WTC11 (cell line): ENCODE results near the gene IPO8. TPM values are rescaled to one million over a fixed set of nuclear protein-coding genes. Genes with fewer than 3 reads are reported as not detected.
"Not testable (repeated sequence)": the region's sequence is repeated elsewhere in the genome, so short reads cannot be mapped to it uniquely, and the experiment has no call there.

ENCODE experiments used
- ATAC-seq: fragments of 200-7000 bp; cut with Tn5 transposase; 2 replicates; pipeline ENCODE4 v1.10.0; 2021; ENCODE audit warnings: mild to moderate bottlenecking, moderate library complexity
- CTCF ChIA-PET: fragments of 300-600 bp; sonication (Branson Sonifier 250); formaldehyde crosslinking; loops from one replicate; lab custom pipeline; 2021; ENCODE audit warnings: antibody characterized with exemption; lab: Charles Lee
- POLR2A ChIA-PET: fragments of 350-600 bp; sonication (Branson Sonifier 250); formaldehyde crosslinking; loops from one replicate; lab custom pipeline; 2021; ENCODE audit warnings: antibody characterized with exemption; lab: Charles Lee
- DNase-seq: peaks from one replicate; pipeline ENCODE4 v3.0.0; 2021; ENCODE audit warnings: low spot score
- H3K27ac Mint-ChIP-seq: 2 replicates; pipeline ENCODE4 v1.8.0; 2021; ENCODE audit warnings: mixed read lengths
- H3K27me3 Mint-ChIP-seq: 2 replicates; pipeline ENCODE4 v1.8.0; 2021; ENCODE audit warnings: low read depth, mild to moderate bottlenecking, moderate library complexity, mixed read lengths
- H3K36me3 Mint-ChIP-seq: 2 replicates; pipeline ENCODE4 v1.8.0; 2021; ENCODE audit warnings: mixed read lengths
- H3K4me1 Mint-ChIP-seq: 2 replicates; pipeline ENCODE4 v1.8.0; 2022; ENCODE audit warnings: mixed read lengths
- H3K4me3 Mint-ChIP-seq: 2 replicates; pipeline ENCODE4 v1.8.0; 2021; ENCODE audit warnings: mild to moderate bottlenecking, moderate library complexity, mixed read lengths
- H3K9me3 Mint-ChIP-seq: 2 replicates; pipeline ENCODE4 v1.8.0; 2021; ENCODE audit warnings: mixed read lengths
- CREB1 ChIP-seq: sonication (generic); formaldehyde crosslinking; IDR thresholded peaks from 2 replicates; pipeline ENCODE4 v1.8.0; 2023; ENCODE audit warnings: mild to moderate bottlenecking, missing genetic modification reagents
- ELF4 ChIP-seq: sonication (generic); formaldehyde crosslinking; IDR thresholded peaks from 2 replicates; pipeline ENCODE4 v1.8.1; 2022; ENCODE audit warnings: low read depth, mild to moderate bottlenecking, moderate library complexity, missing genetic modification reagents
- ESRRA ChIP-seq: sonication (generic); formaldehyde crosslinking; IDR thresholded peaks from 2 replicates; pipeline ENCODE4 v1.8.1; 2022; ENCODE audit warnings: mild to moderate bottlenecking, missing genetic modification reagents, borderline replicate concordance
- ETV6 ChIP-seq: sonication (generic); formaldehyde crosslinking; IDR thresholded peaks from 2 replicates; pipeline ENCODE4 v1.8.1; 2022; ENCODE audit warnings: mild to moderate bottlenecking, missing genetic modification reagents
- FOXJ3 ChIP-seq: sonication (generic); formaldehyde crosslinking; IDR thresholded peaks from 2 replicates; pipeline ENCODE4 v1.9.0; 2021; ENCODE audit warnings: missing genetic modification reagents, mild to moderate bottlenecking, borderline replicate concordance
- FOXK1 ChIP-seq: sonication (generic); formaldehyde crosslinking; IDR thresholded peaks from 2 replicates; pipeline ENCODE4 v1.8.0; 2022; ENCODE audit warnings: mild to moderate bottlenecking, moderate library complexity, missing genetic modification reagents
- FOXP1 ChIP-seq: sonication (generic); formaldehyde crosslinking; IDR thresholded peaks from 2 replicates; pipeline ENCODE4 v1.8.0; 2022; ENCODE audit warnings: missing genetic modification reagents, mild to moderate bottlenecking, moderate library complexity, borderline replicate concordance
- GRHL2 ChIP-seq: fragments of 250-450 bp; sonication (Bioruptor Pico); IDR thresholded peaks from 2 replicates; pipeline ENCODE4 v1.8.0; 2022; ENCODE audit warnings: mild to moderate bottlenecking, moderate library complexity; ENCODE audit not compliant: insufficient replicate concordance, severe bottlenecking
- IRF2 ChIP-seq: sonication (generic); formaldehyde crosslinking; IDR thresholded peaks from 2 replicates; pipeline ENCODE4 v1.8.0; 2022; ENCODE audit warnings: low read depth, missing genetic modification reagents, borderline replicate concordance
- JAZF1 ChIP-seq: fragments of 250-450 bp; sonication (Bioruptor Pico); IDR thresholded peaks from 2 replicates; pipeline ENCODE4 v1.9.0; 2021; ENCODE audit warnings: moderate library complexity, mild to moderate bottlenecking, inconsistent platforms
- NFE2L1 ChIP-seq: sonication (generic); formaldehyde crosslinking; IDR thresholded peaks from 2 replicates; pipeline ENCODE4 v1.8.1; 2023; ENCODE audit warnings: missing genetic modification reagents
- NR2C2 ChIP-seq: sonication (generic); formaldehyde crosslinking; IDR thresholded peaks from 2 replicates; pipeline ENCODE4 v1.8.0; 2022; ENCODE audit warnings: mild to moderate bottlenecking, missing genetic modification reagents
- PRRX2 ChIP-seq: fragments of 250-450 bp; sonication (Bioruptor Pico); IDR thresholded peaks from 2 replicates; pipeline ENCODE4 v1.8.0; 2021; ENCODE audit warnings: mild to moderate bottlenecking
- TP53 ChIP-seq: sonication (generic); formaldehyde crosslinking; IDR thresholded peaks from 2 replicates; pipeline ENCODE4 v1.8.1; 2023; ENCODE audit warnings: mild to moderate bottlenecking, missing genetic modification reagents
- ZNF317 ChIP-seq: sonication (generic); formaldehyde crosslinking; IDR thresholded peaks from 2 replicates; pipeline ENCODE4 v1.8.1; 2023; ENCODE audit warnings: low read depth, mild to moderate bottlenecking, moderate library complexity, missing genetic modification reagents, borderline replicate concordance
- total RNA-seq: library from RNA; stranded (reverse); gene quantifications from 3 replicates; pipeline ENCODE4 v1.2.3, GENCODE V29; 2021
- TF ChIP-seq, protein P1 (sequence below): sonication (generic); formaldehyde crosslinking; IDR thresholded peaks from 2 replicates; pipeline ENCODE4 v1.8.0; 2022; ENCODE audit warnings: mild to moderate bottlenecking, missing genetic modification reagents
- TF ChIP-seq, protein P2 (sequence below): sonication (generic); formaldehyde crosslinking; IDR thresholded peaks from 2 replicates; pipeline ENCODE4 v1.8.0; 2022; ENCODE audit warnings: mild to moderate bottlenecking, missing genetic modification reagents
- TF ChIP-seq, protein P3 (sequence below): sonication (generic); formaldehyde crosslinking; IDR thresholded peaks from 2 replicates; pipeline ENCODE4 v1.8.1; 2023; ENCODE audit warnings: mild to moderate bottlenecking, missing genetic modification reagents
- TF ChIP-seq, protein P4 (sequence below): sonication (generic); formaldehyde crosslinking; IDR thresholded peaks from 2 replicates; pipeline ENCODE4 v1.8.0; 2023; ENCODE audit warnings: missing genetic modification reagents, mild to moderate bottlenecking, borderline replicate concordance
- TF ChIP-seq, protein P5 (sequence below): sonication (generic); formaldehyde crosslinking; IDR thresholded peaks from 2 replicates; pipeline ENCODE4 v1.8.1; 2022; ENCODE audit warnings: low read depth, mild to moderate bottlenecking, moderate library complexity, missing genetic modification reagents, borderline replicate concordance
- TF ChIP-seq, protein P6 (sequence below): fragments of 250-450 bp; sonication (Bioruptor Pico); IDR thresholded peaks from 2 replicates; pipeline ENCODE4 v1.9.0; 2021; ENCODE audit warnings: moderate library complexity, mild to moderate bottlenecking, inconsistent platforms, borderline replicate concordance

IPO8 gene
- total RNA-seq, 1 experiment from 2014 or later, result 44.8 TPM

DNA sequence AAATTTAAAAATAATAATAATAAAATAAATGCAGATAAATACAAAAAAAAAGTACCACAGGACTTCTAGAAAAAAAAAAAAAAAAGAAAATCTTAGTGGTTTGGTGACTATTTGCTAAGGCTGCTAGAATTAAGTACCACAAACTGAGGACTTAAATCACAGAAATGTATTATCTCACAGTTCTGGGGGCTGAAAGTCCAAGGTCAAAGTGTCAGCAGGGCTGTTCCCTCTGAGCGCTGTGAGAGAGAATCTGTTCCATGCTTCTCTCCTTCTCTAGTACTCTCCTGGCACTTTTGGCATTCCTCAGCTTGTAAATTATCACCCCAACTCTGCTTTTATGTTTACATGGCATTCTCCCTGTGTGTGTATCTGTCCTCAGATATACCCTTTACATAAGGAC, 101.2 kb downstream of the IPO8 start:
- DNase-seq (no peak), ATAC-seq (no peak)
- Mint-ChIP-seq H3K4me3 (no peak overlapping the region), H3K9me3 (peaks cover 32% of the 10 kb centered on the region), H3K36me3 (peaks cover 12% of the 10 kb centered on the region), H3K4me1 (no peaks in the 10 kb centered on the region), H3K27me3 (no peaks in the 10 kb centered on the region; the same call in 1 of the 2 replicates), H3K27ac (no peak overlapping the region)
- TF ChIP-seq ELF4 (CRISPR knock-in tag) (no peak), ZNF317 (CRISPR knock-in tag) (no peak), FOXP1 (no peak), CREB1 (CRISPR knock-in tag) (no peak), FOXK1 (CRISPR knock-in tag) (no peak)
- TF ChIP-seq, protein P1, sequence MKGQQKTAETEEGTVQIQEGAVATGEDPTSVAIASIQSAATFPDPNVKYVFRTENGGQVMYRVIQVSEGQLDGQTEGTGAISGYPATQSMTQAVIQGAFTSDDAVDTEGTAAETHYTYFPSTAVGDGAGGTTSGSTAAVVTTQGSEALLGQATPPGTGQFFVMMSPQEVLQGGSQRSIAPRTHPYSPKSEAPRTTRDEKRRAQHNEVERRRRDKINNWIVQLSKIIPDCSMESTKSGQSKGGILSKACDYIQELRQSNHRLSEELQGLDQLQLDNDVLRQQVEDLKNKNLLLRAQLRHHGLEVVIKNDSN (CRISPR knock-in tag), result no peak
- TF ChIP-seq, protein P2, sequence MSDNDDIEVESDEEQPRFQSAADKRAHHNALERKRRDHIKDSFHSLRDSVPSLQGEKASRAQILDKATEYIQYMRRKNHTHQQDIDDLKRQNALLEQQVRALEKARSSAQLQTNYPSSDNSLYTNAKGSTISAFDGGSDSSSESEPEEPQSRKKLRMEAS (CRISPR knock-in tag), result no peak
- POLR2A ChIA-PET, result no interaction called here
- CTCF ChIA-PET, result no interaction called here

DNA sequence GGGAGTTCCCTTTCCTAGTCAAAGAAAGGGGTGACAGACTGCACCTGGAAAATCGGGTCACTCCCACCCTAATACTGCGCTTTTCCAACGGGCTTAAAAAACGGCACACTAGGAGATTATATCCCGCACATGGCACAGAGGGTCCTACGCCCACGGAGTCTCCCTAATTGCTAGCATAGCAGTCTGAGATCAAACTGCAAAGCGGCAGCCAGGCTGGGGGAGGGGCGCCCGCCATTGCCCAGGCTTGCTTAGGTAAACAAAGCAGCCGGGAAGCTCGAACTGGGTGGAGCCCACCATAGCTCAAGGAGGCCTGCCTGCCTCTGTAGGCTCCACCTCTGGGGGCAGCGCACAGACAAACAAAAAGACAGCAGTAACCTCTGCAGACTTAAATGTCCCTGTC, 107.1 kb downstream of the IPO8 start:
- DNase-seq, POLR2A ChIA-PET, H3K27me3 Mint-ChIP-seq, H3K27ac Mint-ChIP-seq, CTCF ChIA-PET, H3K4me3 Mint-ChIP-seq, H3K4me1 Mint-ChIP-seq, ATAC-seq: not testable (repeated sequence)
- Mint-ChIP-seq H3K9me3 (peaks cover 39% of the 10 kb centered on the region), H3K36me3 (peaks cover 14% of the 10 kb centered on the region)

DNA sequence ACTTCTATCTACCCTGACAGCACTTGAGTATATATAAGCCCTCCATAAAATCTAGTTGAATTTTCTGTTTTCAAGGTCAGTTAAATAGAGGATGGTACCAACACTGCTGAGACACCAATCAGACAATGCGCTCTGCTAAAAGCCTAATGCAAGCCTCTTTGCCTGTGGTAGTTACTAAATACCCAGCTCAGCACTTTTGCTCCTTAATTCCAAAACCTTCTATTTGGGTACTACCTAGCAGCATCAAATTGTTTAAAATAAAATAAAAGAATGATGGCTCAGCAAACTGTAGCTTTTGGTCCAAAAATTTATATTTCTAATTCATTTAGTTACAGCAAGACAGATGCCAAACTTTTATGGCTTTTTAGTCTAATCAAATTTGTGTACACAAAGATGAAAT, 107.9 kb downstream of the IPO8 start:
- ChIA-PET POLR2A (no interaction called here), CTCF (no interaction called here)
- H3K9me3 Mint-ChIP-seq, result peaks cover 39% of the 10 kb centered on the region
- H3K36me3 Mint-ChIP-seq, result peaks cover 14% of the 10 kb centered on the region
- ATAC-seq, result no peak
- no peak overlapping the region for H3K27ac Mint-ChIP-seq
- peaks cover 8% of the 10 kb centered on the region; the same call in 1 of the 2 replicates for H3K4me1 Mint-ChIP-seq
- H3K27me3 Mint-ChIP-seq, result no peaks in the 10 kb centered on the region; the same call in 1 of the 2 replicates
- no peak for DNase-seq
- no peak overlapping the region for H3K4me3 Mint-ChIP-seq
- TF ChIP-seq NFE2L1 (CRISPR knock-in tag) (no peak), GRHL2 (no peak), TP53 (CRISPR knock-in tag) (no peak), JAZF1 (no peak), PRRX2 (CRISPR knock-in tag) (no peak), ELF4 (CRISPR knock-in tag) (no peak), NR2C2 (CRISPR knock-in tag) (no peak), ETV6 (CRISPR knock-in tag) (no peak), FOXJ3 (CRISPR knock-in tag) (no peak), ESRRA (no peak), IRF2 (no peak)
- TF ChIP-seq, protein P3, sequence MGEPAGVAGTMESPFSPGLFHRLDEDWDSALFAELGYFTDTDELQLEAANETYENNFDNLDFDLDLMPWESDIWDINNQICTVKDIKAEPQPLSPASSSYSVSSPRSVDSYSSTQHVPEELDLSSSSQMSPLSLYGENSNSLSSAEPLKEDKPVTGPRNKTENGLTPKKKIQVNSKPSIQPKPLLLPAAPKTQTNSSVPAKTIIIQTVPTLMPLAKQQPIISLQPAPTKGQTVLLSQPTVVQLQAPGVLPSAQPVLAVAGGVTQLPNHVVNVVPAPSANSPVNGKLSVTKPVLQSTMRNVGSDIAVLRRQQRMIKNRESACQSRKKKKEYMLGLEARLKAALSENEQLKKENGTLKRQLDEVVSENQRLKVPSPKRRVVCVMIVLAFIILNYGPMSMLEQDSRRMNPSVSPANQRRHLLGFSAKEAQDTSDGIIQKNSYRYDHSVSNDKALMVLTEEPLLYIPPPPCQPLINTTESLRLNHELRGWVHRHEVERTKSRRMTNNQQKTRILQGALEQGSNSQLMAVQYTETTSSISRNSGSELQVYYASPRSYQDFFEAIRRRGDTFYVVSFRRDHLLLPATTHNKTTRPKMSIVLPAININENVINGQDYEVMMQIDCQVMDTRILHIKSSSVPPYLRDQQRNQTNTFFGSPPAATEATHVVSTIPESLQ (CRISPR knock-in tag), result no peak
- TF ChIP-seq, protein P4, sequence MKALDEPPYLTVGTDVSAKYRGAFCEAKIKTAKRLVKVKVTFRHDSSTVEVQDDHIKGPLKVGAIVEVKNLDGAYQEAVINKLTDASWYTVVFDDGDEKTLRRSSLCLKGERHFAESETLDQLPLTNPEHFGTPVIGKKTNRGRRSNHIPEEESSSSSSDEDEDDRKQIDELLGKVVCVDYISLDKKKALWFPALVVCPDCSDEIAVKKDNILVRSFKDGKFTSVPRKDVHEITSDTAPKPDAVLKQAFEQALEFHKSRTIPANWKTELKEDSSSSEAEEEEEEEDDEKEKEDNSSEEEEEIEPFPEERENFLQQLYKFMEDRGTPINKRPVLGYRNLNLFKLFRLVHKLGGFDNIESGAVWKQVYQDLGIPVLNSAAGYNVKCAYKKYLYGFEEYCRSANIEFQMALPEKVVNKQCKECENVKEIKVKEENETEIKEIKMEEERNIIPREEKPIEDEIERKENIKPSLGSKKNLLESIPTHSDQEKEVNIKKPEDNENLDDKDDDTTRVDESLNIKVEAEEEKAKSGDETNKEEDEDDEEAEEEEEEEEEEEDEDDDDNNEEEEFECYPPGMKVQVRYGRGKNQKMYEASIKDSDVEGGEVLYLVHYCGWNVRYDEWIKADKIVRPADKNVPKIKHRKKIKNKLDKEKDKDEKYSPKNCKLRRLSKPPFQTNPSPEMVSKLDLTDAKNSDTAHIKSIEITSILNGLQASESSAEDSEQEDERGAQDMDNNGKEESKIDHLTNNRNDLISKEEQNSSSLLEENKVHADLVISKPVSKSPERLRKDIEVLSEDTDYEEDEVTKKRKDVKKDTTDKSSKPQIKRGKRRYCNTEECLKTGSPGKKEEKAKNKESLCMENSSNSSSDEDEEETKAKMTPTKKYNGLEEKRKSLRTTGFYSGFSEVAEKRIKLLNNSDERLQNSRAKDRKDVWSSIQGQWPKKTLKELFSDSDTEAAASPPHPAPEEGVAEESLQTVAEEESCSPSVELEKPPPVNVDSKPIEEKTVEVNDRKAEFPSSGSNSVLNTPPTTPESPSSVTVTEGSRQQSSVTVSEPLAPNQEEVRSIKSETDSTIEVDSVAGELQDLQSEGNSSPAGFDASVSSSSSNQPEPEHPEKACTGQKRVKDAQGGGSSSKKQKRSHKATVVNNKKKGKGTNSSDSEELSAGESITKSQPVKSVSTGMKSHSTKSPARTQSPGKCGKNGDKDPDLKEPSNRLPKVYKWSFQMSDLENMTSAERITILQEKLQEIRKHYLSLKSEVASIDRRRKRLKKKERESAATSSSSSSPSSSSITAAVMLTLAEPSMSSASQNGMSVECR (CRISPR knock-in tag), result no peak
- TF ChIP-seq, protein P1 (CRISPR knock-in tag), result no peak
- TF ChIP-seq, protein P5, sequence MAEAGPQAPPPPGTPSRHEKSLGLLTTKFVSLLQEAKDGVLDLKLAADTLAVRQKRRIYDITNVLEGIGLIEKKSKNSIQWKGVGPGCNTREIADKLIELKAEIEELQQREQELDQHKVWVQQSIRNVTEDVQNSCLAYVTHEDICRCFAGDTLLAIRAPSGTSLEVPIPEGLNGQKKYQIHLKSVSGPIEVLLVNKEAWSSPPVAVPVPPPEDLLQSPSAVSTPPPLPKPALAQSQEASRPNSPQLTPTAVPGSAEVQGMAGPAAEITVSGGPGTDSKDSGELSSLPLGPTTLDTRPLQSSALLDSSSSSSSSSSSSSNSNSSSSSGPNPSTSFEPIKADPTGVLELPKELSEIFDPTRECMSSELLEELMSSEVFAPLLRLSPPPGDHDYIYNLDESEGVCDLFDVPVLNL, result no peak
- TF ChIP-seq, protein P6, sequence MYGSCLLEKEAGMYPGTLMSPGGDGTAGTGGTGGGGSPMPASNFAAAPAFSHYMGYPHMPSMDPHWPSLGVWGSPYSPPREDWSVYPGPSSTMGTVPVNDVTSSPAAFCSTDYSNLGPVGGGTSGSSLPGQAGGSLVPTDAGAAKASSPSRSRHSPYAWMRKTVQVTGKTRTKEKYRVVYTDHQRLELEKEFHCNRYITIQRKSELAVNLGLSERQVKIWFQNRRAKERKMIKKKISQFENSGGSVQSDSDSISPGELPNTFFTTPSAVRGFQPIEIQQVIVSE (CRISPR knock-in tag), result no peak
